ENCODE results near the gene KCNMB4.
A peak's percentile ranks its signal among the peaks of the same experiment; 100 is the strongest.

KCNMB4 gene

DNA sequence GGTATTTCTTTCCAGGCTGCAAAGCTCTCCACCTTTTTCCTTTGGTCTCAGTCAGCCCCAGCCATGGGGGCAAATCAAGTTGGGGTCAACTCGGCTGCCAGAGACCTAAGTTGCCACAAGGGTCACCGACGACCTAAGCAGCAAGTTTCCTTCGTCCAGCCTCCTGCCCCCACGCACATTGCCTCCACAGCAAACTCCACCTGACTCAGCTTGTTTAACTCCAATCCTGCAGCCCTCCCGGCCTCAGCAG is 767 bp upstream of the KCNMB4 start:
- peak overlapping the region; percentile 64 for H2AFZ ChIP-seq (ENCODE audit: low read depth, low read length)
- H3K27me3 ChIP-seq (ENCODE audit: insufficient read depth, low read length, poor library complexity): peaks cover 36% of the 10 kb centered on the region
- H3K27ac ChIP-seq (ENCODE audit: low read length): no peak overlapping the region
- H3K4me3 ChIP-seq (ENCODE audit: low read depth in 1 of 2, low read length in 2 of 2): peak overlapping the region; percentile 64 to 84; a peak in 3 of 4 replicates
- H3K79me2 ChIP-seq (ENCODE audit: insufficient read depth, low read length): no peaks in the 10 kb centered on the region
- H3K4me2 ChIP-seq (ENCODE audit: insufficient read depth, low read length): peak overlapping the region; percentile 99
- H4K20me1 ChIP-seq (ENCODE audit: insufficient read depth, low read length): 0 out of 2 replicates have a peak, but pooled peaks cover 3% of the 10 kb centered on the region
- H3K4me1 ChIP-seq (ENCODE audit: insufficient read depth, low read length): peaks cover 20% of the 10 kb centered on the region
- no peak for DNase-seq
- ATAC-seq (ENCODE audit: insufficient read depth, low read depth): no peak
- no peaks in the 10 kb centered on the region for H3K9me3 ChIP-seq (ENCODE audit: insufficient read depth, low read length, severe bottlenecking)
- no peak for TF ChIP-seq EZH2 (IDR thresholded peaks at IDR 0.05; ENCODE audit: borderline replicate concordance, low read depth, low read length, severe bottlenecking)
- TF ChIP-seq, protein P1, sequence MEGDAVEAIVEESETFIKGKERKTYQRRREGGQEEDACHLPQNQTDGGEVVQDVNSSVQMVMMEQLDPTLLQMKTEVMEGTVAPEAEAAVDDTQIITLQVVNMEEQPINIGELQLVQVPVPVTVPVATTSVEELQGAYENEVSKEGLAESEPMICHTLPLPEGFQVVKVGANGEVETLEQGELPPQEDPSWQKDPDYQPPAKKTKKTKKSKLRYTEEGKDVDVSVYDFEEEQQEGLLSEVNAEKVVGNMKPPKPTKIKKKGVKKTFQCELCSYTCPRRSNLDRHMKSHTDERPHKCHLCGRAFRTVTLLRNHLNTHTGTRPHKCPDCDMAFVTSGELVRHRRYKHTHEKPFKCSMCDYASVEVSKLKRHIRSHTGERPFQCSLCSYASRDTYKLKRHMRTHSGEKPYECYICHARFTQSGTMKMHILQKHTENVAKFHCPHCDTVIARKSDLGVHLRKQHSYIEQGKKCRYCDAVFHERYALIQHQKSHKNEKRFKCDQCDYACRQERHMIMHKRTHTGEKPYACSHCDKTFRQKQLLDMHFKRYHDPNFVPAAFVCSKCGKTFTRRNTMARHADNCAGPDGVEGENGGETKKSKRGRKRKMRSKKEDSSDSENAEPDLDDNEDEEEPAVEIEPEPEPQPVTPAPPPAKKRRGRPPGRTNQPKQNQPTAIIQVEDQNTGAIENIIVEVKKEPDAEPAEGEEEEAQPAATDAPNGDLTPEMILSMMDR (IDR thresholded peaks at IDR 0.05; ENCODE audit: borderline replicate concordance, extremely low read depth, low read length, poor library complexity, severe bottlenecking): no peak
- H3K36me3 ChIP-seq (ENCODE audit: insufficient read depth, low read length): no peaks in the 10 kb centered on the region
- H3K9ac ChIP-seq (ENCODE audit: low read depth, low read length): peak overlapping the region; percentile 52

DNA sequence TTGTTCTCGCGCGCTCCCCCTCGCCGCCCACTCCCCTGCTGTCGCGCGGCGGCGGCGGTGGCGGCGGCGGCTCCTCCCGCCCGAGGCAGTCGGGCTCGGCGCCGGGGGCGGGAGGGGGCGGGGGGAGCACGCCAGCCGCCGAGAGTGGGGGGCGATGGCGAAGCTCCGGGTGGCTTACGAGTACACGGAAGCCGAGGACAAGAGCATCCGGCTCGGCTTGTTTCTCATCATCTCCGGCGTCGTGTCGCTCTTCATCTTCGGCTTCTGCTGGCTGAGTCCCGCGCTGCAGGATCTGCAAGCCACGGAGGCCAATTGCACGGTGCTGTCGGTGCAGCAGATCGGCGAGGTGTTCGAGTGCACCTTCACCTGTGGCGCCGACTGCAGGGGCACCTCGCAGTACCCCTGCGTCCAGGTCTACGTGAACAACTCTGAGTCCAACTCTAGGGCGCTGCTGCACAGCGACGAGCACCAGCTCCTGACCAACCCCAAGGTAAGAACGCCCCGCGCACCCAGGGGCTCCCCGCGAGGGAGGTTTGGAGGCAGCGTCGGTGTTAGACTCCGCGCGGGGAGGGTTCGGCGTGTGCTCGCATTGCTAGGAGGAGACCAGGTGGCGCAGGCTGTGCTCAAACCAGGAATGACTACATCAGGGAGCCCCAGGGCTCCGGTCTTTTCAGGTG is 629 bp downstream of the KCNMB4 start:
- Histone ChIP-seq H3K27ac (ENCODE audit: low read length) (no peak overlapping the region), H3K4me2 (ENCODE audit: insufficient read depth, low read length) (peak overlapping the region; percentile 99), H3K27me3 (ENCODE audit: insufficient read depth, low read length, poor library complexity) (peaks cover 36% of the 10 kb centered on the region), H3K9ac (ENCODE audit: low read depth, low read length) (peak overlapping the region; percentile 52), H3K4me3 (ENCODE audit: low read depth in 1 of 2, low read length in 2 of 2) (peak overlapping the region; percentile 27 to 84; a peak in 3 of 4 replicates), H3K9me3 (ENCODE audit: insufficient read depth, low read length, severe bottlenecking) (no peaks in the 10 kb centered on the region), H4K20me1 (ENCODE audit: insufficient read depth, low read length) (0 out of 2 replicates have a peak, but pooled peaks cover 3% of the 10 kb centered on the region), H2AFZ (ENCODE audit: low read depth, low read length) (peak overlapping the region; percentile 64), H3K36me3 (ENCODE audit: insufficient read depth, low read length) (no peaks in the 10 kb centered on the region), H3K4me1 (ENCODE audit: insufficient read depth, low read length) (peaks cover 20% of the 10 kb centered on the region), H3K79me2 (ENCODE audit: insufficient read depth, low read length) (no peaks in the 10 kb centered on the region)
- DNase-seq (peak; percentile 64), ATAC-seq (ENCODE audit: insufficient read depth, low read depth) (peak; percentile 63)
- TF ChIP-seq EZH2 (IDR thresholded peaks at IDR 0.05; ENCODE audit: borderline replicate concordance, low read depth, low read length, severe bottlenecking): no peak
- TF ChIP-seq, protein P1 (IDR thresholded peaks at IDR 0.05; ENCODE audit: borderline replicate concordance, extremely low read depth, low read length, poor library complexity, severe bottlenecking): no peak

DNA sequence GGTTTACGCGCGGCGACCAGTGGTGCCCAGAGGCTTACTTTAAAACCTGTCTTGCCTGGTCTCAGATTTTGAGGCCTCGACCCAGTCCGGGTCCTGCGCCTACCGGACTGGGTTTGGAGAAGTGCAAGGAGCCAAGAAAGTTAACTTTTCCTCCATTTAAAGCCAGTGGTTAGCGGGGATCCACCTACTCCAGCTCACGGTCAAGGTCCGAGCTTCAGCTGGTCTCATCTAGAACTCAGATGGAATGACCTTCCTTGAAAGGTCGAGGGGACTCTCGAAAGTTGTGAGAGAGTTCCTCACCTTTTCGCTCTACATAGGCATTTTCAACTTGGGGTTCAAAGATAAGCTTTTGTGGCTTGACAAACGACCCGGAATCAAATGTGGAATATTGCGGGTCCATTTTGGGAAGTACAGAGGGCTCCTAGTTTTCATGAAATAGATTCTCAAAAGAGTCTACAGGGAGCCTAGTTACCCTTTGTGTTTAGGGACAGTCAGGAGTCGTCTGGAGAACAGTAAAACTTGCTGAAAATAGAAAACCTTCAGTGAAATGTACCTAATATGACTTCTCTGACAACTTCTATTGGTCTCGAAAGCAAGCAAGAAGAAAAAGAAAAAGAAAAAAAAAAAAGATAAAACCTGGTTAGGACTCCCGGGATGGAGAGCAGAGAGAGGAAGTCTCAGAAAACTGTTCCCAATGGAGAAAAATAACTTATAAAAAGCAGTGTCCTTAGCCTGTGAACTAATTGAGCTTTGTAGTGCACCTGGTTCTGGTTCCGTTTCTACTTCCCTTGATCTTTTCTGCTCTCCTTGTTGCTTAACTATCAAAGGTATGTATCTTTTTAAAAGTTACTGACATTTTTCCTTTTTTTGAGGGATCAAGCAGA is 1.4 kb downstream of the KCNMB4 start:
- Histone ChIP-seq H3K36me3 (ENCODE audit: insufficient read depth, low read length) (no peaks in the 10 kb centered on the region), H3K4me3 (ENCODE audit: low read depth in 1 of 2, low read length in 2 of 2) (peak overlapping the region in 1 of 2 experiments; percentile 84; a peak in 2 of 4 replicates), H3K79me2 (ENCODE audit: insufficient read depth, low read length) (no peaks in the 10 kb centered on the region), H3K4me2 (ENCODE audit: insufficient read depth, low read length) (peak overlapping the region; percentile 99), H3K9me3 (ENCODE audit: insufficient read depth, low read length, severe bottlenecking) (no peaks in the 10 kb centered on the region), H3K27ac (ENCODE audit: low read length) (no peak overlapping the region), H3K9ac (ENCODE audit: low read depth, low read length) (peak overlapping the region; percentile 52), H4K20me1 (ENCODE audit: insufficient read depth, low read length) (0 out of 2 replicates have a peak, but pooled peaks cover 3% of the 10 kb centered on the region), H2AFZ (ENCODE audit: low read depth, low read length) (peak overlapping the region; percentile 64), H3K4me1 (ENCODE audit: insufficient read depth, low read length) (peaks cover 20% of the 10 kb centered on the region), H3K27me3 (ENCODE audit: insufficient read depth, low read length, poor library complexity) (peaks cover 33% of the 10 kb centered on the region)
- no peak for ATAC-seq (ENCODE audit: insufficient read depth, low read depth)
- no peak for DNase-seq
- TF ChIP-seq EZH2 (IDR thresholded peaks at IDR 0.05; ENCODE audit: borderline replicate concordance, low read depth, low read length, severe bottlenecking): no peak
- TF ChIP-seq, protein P1 (IDR thresholded peaks at IDR 0.05; ENCODE audit: borderline replicate concordance, extremely low read depth, low read length, poor library complexity, severe bottlenecking): no peak

Data from DND-41 (cell line).